GM18505 (cell line): ENCODE data around the gene ADNP2.
A peak's percentile ranks its signal among the peaks of the same experiment; 100 is the strongest.
"Not testable (repeated sequence)": the region's sequence is repeated elsewhere in the genome, so short reads cannot be mapped to it uniquely, and the experiment has no call there.

Experiments used
- ATAC-seq: cut with Tn5 transposase; IDR thresholded peaks from one replicate; pipeline ENCODE4 v1.9.1; 2021; ENCODE audit not compliant: unreplicated experiment
- POLR2A ChIP-seq: IDR thresholded peaks from 4 replicates; pipeline ENCODE4 v1.6.1; 2011; ENCODE audit warnings: borderline replicate concordance; ENCODE audit not compliant: insufficient read depth, insufficient read length; ENCODE audit errors: extremely low read depth

The ADNP2 gene

DNA sequence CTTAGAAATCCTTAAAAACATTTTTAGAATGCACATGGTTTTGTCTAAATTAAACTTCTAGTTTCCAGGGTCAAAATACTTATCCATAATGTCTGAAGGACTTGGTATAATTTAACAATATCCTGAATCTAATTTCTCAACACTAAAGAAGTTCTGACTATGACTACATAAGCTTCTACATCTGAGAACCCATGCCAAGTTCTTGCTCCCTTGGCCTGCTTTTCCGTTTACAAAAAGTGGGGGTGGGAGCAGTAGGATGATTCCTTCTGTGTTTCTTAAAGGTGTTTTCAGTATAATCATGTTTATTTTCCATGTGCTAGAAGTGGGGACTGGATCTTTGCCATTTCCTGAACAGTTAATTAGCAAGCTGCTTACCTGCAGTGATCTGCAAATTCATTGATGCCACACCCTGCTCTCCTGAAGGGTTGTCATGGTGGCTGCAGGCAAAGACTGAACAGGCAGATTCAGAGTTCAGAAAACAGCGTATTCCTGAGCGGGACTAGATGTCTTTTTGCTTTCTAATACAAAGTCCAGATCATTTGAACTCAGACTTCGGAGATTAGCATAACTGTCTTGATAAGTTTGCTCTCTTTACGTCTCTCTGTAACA is 36.2 kb downstream of the ADNP2 start:
- no peak for ATAC-seq
- no peak for TF ChIP-seq POLR2A

DNA sequence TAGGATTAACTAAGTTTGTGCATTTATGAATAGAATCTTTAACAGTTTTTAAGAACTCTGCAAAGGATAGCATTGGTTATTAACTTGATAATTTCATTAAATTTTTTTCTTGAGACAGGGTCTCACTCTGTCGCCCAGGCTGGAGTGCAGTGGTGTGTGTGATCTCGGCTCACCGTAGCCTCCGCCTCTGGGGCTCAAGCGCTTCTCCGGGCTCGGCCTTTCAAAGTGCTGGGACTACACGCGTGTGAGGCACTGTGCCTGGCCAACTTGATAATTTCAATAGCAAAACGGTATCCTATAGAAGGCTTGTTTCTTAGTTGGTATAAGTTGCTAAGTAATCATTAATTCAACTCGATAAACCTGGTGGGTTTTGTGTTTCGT is 38.0 kb downstream of the ADNP2 start:
- ATAC-seq = peak; percentile 33
- TF ChIP-seq POLR2A = no peak

DNA sequence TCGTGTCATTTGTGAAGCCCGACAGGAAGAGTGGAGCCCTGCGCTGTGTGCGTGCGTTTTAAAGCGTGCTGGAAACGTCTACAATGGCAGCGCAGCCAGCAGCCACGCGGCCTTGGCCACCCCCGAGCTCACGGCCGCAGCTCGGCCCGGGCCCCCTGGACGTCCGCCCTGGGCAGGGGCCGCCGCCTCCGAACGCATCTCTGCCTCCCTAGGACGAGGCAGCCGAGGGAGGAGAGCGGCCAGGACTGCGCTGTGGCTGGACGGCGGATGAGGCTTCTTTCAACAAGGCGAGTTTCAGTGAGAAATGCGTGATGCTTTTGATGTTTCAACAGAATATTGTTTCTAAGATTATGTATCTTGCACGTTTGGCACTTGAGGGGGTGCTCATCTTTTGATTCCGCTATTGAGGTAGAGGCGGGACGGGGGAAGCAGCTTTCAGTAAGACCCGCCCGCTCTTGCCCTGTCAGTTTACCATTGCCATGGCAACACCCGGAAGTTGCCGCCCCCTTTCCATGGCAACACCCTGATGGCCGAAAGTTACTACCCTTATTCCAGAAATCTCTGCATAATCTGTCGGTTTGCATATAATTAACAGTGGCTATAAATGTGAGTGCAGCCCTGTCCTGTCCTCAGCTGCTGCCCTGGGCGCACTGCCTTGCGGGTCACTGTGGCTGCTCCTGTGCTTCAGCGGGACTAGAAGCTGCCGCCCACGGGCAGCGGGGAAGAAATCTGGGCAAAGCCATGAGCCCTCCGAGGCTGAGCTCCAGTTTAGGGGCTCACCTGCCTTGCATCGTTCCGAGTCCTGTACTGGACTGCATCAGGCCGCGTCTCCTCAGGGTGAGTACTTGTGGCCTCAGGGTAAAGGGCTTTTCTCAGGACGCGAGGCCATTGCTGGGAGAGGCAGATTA is 38.6 kb downstream of the ADNP2 start:
- peak; percentile 77 for ATAC-seq
- peak; percentile 51 for TF ChIP-seq POLR2A

DNA sequence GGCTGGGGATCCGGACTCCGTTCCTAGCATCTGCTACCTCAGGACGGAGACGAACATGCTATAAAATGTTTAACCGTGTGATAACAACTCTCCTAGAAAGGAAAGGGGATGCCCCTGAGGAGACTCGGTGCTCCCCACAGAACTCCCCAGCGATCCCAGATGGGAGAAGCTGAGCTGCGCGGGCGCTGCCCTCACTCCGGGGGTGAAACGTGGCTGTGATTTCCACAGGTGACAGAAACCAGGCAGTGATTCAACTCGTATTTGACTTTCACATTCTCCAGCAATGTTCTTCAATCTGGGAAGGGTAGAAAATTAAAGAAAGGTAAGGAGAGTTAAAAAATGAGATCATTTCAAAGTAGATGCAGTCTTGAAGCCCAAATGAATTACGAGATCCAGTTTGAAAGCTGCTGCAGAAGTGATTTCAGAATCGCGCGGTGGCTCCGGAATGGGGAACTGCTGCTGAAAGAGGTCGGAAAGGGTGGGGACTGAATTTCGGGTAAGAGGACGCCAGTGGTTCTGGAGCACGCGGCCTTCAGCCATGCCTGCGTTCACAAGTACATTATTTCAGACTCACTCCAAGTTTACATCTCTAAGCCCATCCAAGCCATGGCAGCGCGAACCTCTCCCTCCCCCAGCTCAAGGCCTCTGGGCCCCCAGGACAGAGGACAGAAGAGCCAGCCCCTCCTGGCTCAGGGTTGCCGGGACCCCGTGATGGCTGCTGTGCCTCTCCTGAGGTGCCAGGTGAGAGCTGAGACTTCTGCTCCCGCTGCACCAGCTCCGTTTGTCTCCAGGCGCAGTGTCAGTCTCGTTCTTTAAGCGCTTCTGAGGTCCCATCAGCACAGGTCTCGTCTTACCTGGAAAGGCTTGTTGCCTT is 39.5 kb downstream of the ADNP2 start:
- TF ChIP-seq POLR2A = no peak
- ATAC-seq = no peak

DNA sequence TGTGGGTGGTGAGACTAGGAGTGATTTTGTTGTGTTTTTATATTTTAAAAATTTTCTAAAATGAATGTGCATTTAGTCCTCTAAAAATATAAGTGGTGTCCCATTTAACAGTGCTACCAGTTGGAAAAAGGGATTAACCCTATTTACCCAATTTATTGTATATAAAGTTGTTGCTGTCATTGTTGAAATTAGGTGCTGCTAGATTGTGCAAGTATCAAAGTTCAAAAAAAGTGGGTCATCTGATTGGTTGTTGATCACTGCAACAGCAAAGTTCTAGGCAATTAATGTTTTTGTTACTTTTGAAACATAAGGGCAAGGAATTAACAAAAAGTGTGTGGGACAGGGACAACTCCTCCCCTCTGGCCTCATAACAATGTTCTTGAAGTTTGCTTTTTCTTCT is 40.6 kb downstream of the ADNP2 start:
- no peak for TF ChIP-seq POLR2A
- ATAC-seq = no peak

DNA sequence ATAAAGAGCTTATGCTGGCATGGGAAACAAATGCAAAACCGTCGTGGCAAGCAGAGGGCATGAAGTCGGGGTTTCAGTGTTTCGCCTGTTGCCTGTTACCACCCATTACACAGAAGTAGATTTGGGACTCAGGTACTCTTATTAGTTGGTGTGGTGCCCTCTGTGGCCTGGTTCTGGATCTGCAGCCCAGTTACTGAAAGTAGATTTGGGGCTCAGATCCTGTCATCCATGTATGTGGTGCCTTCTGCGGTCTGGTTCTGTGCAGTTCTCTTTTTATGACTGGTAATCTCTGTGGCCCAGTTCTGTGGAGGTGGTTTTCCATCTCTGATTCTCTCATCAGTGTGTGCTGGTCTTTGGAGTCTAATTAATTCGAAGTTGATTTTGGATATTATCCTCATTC is 45.2 kb downstream of the ADNP2 start:
- ATAC-seq = peak; percentile 55
- TF ChIP-seq POLR2A = no peak

DNA sequence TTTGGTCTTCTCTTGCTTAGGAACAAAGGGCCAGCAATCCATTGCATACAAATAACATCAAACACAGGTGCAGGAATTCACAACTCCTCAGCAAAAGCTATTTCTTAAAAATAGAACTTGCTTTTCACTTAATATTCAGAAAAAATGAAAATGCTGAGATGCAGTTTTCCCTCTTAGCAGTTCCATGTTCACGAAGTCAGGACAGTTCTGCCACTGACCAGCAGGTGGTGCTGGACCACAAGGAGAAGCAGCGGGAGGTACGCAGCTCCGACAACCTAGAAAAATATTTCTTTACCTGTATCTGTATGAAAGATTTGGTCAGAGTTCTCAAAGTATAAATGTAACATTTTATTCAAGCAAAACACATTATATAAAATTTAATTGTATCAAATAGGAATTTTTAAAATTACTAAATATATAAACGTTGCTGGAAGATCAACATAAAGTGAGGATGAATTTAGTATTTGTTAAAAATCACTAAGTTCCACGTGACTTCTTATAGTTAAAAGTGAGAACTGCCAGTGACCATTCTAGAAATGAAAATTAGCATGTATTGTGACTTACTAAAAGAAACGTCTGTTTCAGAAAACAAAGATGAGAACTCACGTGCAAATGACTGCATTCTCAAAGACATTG is 48.8 kb downstream of the ADNP2 start:
- ATAC-seq = no peak
- TF ChIP-seq POLR2A = no peak

DNA sequence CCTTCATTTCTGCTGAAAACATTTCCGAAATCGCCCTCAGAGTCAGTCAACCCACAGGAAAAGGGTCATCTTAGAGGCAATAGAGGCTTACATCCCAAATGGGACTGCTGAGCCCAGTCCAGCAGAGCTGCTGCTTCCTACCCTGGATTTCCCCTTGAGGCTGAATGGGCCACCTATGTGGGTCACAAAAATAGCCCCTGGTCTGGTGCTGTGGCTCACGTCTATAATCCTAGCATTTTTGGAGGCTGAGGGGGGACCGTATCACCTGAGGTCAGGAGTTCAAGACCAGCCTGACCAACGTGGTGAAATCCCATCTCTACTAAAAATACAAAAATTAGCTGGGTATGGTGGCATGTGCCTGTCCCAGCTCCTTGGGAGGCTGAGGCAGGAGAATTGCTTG is 49.3 kb downstream of the ADNP2 start:
- TF ChIP-seq POLR2A = no peak
- no peak for ATAC-seq

DNA sequence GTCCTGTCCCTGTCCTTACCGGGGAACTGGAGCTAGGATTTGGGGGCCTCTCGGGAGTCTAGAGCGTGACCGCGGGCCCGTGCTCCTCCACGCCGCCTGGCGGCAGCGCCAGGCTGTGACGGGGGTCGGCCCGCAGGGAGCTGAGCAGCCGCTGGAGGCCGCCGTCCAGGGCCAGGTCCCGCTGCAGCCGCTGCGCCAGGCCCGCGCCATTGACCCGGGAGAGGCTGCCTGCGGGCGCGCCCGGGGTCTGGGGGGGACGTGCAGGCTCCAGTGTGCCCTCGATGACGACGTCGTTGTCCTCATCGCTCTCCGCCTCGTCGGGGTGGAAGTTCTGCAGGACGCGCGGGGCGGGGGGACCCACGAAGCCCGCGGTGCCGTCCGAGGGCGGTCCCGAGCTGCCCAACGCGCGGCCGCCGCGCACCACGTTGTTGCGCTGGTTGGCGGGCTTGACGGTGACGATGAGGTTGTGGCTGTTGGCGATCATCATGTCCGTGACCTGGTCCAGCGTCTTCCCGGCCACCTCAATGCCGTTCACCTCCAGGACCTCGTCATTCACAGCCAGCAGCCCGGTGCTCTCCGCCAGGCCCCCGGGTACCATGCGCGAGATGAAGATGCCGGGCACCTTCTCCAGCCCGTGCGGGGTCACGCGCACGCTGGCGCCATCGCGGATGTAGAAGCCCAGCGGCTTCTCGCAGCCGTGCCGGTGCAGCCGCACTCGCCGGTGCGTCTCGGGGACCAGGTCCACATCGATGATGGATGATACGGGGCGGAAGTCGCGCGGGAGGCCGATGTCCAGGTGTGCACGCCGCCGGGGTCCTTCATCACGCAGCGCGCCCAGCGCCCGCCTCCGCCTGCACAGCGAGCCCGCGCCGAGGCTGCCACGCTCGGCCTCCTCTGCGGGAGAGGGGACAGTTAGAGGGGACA is 50.9 kb downstream of the ADNP2 start:
- no peak for TF ChIP-seq POLR2A
- no peak for ATAC-seq

DNA sequence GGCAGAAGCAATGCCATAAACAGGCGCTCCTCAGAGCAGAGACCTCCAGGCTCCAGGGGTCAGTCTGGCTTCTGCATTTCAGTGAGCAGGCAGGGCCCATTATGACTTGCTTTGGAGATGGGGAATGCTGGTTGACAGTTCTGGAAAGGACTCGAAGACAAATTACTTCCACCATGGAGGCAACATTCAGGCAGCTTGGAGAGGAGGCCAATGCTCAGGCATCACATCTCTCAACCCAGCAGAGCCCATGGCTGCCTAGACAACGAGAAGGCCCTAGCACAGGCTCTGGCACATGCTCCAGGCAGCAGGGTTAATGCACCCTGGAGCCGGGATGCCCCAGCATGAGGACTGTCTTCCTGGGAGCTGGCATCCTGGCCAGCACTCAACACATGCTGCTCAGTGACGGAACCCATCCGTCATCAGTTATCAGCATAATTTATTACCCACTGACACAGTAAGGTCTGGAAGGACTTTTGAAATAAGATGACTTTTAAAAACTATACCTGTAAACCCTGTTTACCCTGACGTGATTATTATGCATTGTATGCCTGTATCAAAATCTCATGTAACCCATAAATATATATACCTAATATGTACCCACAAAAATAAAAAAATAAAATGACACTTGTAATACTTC is 52.8 kb downstream of the ADNP2 start:
- TF ChIP-seq POLR2A = no peak
- ATAC-seq = no peak

DNA sequence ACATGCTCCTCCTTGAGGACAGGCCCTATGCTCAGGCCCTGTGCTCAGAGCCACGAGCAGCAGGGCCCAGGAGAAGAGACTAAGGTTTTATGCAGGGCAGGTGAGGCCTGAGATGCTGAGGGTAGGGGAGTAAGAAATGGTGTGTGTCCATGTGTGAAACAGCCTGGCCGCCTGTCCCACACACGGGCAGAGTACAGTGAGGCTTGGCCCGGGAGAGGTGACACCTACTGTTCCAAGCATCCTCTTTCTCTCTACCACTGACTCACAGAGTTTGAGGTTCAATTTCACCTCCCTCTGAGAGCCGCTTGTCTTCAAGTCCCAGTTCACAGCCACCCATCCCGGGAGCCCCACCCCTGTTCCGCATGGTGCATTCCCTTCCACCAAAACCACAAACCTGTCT is 54.1 kb downstream of the ADNP2 start:
- ATAC-seq = no peak
- TF ChIP-seq POLR2A = no peak

DNA sequence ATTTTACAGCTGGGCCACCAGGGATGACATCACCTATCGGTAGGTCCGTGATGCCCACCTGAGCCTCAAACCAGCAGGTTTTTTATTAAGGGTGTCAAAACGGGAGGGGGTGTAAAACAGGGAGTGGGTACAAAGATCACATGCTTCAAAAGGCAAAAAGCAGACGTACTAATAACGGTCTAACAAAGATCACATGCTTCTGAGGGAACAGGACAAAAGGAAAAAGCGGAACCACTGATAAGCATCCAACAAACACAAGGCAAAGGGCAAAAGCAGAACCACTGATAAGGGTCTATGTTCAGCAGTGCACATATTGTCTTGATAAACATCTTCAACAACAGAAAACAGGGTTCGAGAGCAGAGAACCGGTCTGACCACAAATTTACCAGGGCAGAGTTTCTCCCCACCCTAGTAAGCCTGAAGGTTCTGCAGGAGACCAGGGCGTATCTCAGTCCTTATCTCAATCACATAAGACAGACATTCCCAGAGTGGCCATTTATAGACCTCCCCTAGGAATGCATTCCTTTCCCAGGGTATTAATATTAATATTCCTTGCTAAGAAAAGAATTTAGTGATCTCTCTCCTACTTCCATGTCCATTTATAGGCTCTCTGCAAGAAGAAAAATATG is 55.8 kb downstream of the ADNP2 start:
- not testable (repeated sequence) for ATAC-seq
